ENCODE data around the gene INAFM1.

DNA sequence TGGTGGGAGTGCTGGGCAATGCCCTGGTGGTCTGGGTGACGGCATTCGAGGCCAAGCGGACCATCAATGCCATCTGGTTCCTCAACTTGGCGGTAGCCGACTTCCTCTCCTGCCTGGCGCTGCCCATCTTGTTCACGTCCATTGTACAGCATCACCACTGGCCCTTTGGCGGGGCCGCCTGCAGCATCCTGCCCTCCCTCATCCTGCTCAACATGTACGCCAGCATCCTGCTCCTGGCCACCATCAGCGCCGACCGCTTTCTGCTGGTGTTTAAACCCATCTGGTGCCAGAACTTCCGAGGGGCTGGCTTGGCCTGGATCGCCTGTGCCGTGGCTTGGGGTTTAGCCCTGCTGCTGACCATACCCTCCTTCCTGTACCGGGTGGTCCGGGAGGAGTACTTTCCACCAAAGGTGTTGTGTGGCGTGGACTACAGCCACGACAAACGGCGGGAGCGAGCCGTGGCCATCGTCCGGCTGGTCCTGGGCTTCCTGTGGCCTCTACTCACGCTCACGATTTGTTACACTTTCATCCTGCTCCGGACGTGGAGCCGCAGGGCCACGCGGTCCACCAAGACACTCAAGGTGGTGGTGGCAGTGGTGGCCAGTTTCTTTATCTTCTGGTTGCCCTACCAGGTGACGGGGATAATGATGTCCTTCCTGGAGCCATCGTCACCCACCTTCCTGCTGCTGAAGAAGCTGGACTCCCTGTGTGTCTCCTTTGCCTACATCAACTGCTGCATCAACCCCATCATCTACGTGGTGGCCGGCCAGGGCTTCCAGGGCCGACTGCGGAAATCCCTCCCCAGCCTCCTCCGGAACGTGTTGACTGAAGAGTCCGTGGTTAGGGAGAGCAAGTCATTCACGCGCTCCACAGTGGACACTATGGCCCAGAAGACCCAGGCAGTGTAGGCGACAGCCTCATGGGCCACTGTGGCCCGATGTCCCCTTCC is 45.5 kb downstream of the INAFM1 start:
- TF ChIP-seq, protein P1, sequence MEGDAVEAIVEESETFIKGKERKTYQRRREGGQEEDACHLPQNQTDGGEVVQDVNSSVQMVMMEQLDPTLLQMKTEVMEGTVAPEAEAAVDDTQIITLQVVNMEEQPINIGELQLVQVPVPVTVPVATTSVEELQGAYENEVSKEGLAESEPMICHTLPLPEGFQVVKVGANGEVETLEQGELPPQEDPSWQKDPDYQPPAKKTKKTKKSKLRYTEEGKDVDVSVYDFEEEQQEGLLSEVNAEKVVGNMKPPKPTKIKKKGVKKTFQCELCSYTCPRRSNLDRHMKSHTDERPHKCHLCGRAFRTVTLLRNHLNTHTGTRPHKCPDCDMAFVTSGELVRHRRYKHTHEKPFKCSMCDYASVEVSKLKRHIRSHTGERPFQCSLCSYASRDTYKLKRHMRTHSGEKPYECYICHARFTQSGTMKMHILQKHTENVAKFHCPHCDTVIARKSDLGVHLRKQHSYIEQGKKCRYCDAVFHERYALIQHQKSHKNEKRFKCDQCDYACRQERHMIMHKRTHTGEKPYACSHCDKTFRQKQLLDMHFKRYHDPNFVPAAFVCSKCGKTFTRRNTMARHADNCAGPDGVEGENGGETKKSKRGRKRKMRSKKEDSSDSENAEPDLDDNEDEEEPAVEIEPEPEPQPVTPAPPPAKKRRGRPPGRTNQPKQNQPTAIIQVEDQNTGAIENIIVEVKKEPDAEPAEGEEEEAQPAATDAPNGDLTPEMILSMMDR (IDR thresholded peaks at IDR 0.05; ENCODE audit: low read depth, low read length, poor library complexity, severe bottlenecking) = no peak
- TF ChIP-seq EZH2phosphoT487 (IDR thresholded peaks at IDR 0.05; ENCODE audit: borderline replicate concordance, low read length) = no peak

All from DOHH2 (cell line).